Neuron (in vitro differentiated cells): ENCODE results near the gene PDZK1IP1.
A peak's percentile ranks its signal among the peaks of the same experiment; 100 is the strongest.

Experiments
- H2AFZ ChIP-seq: one replicate; pipeline ENCODE4 v1.6.1; 2013; ENCODE audit warnings: low read depth, mild to moderate bottlenecking, inconsistent platforms, low read length, moderate library complexity
- H3K27me3 ChIP-seq: one replicate; pipeline ENCODE4 v1.6.1; 2013; ENCODE audit warnings: low read length; ENCODE audit not compliant: insufficient read depth
- H3K36me3 ChIP-seq: one replicate; pipeline ENCODE4 v1.6.1; 2013; ENCODE audit warnings: low read length; ENCODE audit not compliant: insufficient read depth
- H3K4me1 ChIP-seq: one replicate; pipeline ENCODE4 v1.6.1; 2013; ENCODE audit warnings: low read length; ENCODE audit not compliant: insufficient read depth
- H3K4me3 ChIP-seq: 2 replicates; pipeline ENCODE4 v1.5.1; 2013; ENCODE audit warnings: mild to moderate bottlenecking, low read length, moderate library complexity
- H3K9me3 ChIP-seq: one replicate; pipeline ENCODE4 v1.6.1; 2013; ENCODE audit warnings: low read length

The PDZK1IP1 gene

DNA sequence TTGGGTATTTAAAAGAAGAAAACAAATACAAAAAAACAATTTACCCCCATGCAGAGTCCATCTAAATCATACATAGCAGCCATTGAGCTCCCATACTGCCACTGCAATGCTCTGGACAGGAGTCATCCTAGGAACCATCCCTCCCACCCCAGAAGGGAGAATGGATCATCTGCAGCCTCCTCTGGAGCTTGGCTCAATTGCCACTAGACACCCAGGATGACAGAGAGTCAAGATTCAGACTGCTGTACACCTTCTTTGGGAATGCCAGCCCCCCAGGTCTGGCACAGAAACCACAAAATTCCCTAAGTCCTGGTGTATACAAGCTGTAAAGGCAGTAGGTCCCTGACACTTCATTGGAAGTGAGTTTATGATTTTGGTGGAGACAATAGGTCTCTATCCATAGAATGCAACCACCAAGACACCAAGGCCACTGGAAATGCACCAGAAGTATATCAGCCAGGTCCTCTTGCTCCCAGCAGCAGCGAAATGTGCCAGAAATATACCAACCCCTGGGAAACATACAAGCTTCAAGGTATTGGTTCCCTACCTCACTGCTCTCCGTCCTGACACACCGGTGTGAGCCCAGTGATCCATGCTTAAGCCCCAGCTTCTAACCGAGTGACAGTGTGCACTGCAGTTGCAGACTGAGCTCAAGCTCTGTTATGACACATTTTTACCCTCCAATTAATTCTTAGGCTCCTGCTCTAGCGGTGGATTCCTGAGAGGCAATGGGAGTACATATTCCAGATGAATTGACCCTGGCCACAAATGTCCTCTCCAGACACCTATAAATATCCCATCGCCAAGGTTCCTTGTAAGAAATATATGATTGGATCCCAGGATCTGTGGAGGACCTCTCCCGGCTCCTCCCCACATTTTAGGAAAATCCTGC, 37.8 kb upstream of the PDZK1IP1 start:
- peaks cover 3% of the 10 kb centered on the region for H3K4me1 ChIP-seq
- H3K36me3 ChIP-seq: no peaks in the 10 kb centered on the region
- H3K4me3 ChIP-seq: no peak overlapping the region
- H3K27me3 ChIP-seq: peaks cover 93% of the 10 kb centered on the region
- no peak overlapping the region for H2AFZ ChIP-seq
- no peaks in the 10 kb centered on the region for H3K9me3 ChIP-seq

- no peak overlapping the region for H3K4me3 ChIP-seq
- H2AFZ ChIP-seq: no peak overlapping the region
- peaks cover 95% of the 10 kb centered on the region for H3K27me3 ChIP-seq
- no peaks in the 10 kb centered on the region for H3K36me3 ChIP-seq
- H3K9me3 ChIP-seq: no peaks in the 10 kb centered on the region
- H3K4me1 ChIP-seq: peaks cover 3% of the 10 kb centered on the region
These were observed 37.0 kb upstream of the PDZK1IP1 start for GRCh38 chr1:47226839-47227215.

- Histone ChIP-seq H3K27me3 (peaks cover 93% of the 10 kb centered on the region), H2AFZ (no peak overlapping the region), H3K4me3 (no peak overlapping the region), H3K9me3 (no peaks in the 10 kb centered on the region), H3K4me1 (peaks cover 3% of the 10 kb centered on the region), H3K36me3 (no peaks in the 10 kb centered on the region)
These were observed 36.4 kb upstream of the PDZK1IP1 start for GRCh38 chr1:47226121-47226838.

GRCh38 chr1:47225430-47226100, 35.7 kb upstream of the PDZK1IP1 start:
- no peaks in the 10 kb centered on the region for H3K9me3 ChIP-seq
- peaks cover 3% of the 10 kb centered on the region for H3K4me1 ChIP-seq
- peak overlapping the region; percentile 22 for H2AFZ ChIP-seq
- peak overlapping the region; percentile 4 for H3K4me3 ChIP-seq
- H3K36me3 ChIP-seq: no peaks in the 10 kb centered on the region
- peaks cover 89% of the 10 kb centered on the region for H3K27me3 ChIP-seq

- H3K36me3 ChIP-seq: no peaks in the 10 kb centered on the region
- H3K4me3 ChIP-seq: no peak overlapping the region
- H3K4me1 ChIP-seq: peaks cover 3% of the 10 kb centered on the region
- H3K27me3 ChIP-seq: peaks cover 82% of the 10 kb centered on the region
- no peaks in the 10 kb centered on the region for H3K9me3 ChIP-seq
- no peak overlapping the region for H2AFZ ChIP-seq
These were observed 35.0 kb upstream of the PDZK1IP1 start for GRCh38 chr1:47224676-47225399.

DNA sequence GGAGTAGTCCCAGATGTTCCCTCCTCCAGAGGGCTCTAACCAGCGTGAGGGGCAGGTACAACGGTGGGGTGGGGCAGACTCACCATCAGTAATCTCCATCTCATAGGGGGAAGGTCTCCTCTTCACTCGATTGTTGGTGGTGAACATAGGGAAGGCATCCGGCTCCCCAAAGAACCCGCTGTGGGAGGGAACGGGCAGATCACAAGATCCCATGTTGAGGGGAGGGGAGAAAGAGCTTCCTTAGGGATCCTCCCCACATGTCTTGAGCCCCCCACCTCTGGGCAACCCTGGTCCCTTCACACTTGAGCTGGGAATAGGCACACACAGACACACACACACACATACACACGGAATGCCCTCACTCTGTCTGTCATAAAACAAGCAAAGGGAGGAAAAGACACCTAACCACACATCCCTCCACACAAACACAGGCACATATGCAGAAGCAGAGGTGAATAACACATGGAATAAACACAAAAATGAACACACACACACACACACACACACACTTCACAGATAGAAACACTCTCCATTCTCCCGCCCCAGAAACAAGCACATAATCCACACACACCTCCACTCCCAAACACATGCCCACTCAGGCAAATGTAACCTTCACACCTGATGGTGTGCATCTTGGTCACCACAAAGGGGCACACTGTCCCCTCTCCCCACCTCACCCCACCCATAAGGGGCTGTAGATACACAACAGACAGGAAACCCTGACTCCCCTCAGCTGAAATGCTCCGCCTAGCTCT, 34.3 kb upstream of the PDZK1IP1 start:
- no peak overlapping the region for H3K4me3 ChIP-seq
- peaks cover 3% of the 10 kb centered on the region for H3K4me1 ChIP-seq
- no peak overlapping the region for H2AFZ ChIP-seq
- H3K27me3 ChIP-seq: peaks cover 79% of the 10 kb centered on the region
- no peaks in the 10 kb centered on the region for H3K9me3 ChIP-seq
- no peaks in the 10 kb centered on the region for H3K36me3 ChIP-seq

DNA sequence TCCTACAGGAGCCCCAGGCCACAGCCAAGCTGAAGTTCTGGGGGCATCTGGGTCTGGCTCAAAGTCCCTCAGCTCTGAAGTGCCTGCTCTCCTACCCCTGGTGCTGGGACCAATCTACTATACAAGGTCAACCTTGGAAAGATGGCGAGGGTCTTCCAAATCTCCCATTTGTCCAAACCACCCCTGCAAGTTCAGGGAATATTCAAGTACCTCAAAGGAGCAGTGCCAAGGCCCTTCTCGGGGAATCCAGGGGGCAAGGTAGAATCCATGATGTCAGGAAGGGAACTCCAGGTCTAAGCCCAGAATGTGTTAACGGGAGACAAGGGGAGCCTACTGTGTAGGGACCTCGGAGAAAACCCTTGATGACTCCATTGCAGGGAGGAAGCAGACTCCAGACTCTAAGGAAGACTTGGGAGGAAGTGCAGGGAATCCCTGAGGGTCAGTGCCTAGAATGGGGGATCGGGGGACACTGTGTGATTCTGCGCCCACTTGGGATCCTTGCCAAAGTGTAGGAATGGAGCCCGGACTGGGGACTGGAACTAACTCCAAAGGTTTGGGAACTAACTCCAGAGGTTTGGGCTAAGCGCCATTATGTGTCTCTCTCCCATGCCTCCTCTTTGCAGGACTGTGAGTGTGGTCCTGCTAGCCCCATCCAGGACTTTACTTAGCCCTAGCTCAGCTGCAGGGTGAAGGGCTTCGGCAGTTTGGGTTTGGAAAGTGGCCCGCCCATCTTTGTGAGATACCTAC, 33.5 kb upstream of the PDZK1IP1 start:
- Histone ChIP-seq H3K4me3 (no peak overlapping the region), H3K4me1 (peaks cover 3% of the 10 kb centered on the region), H3K36me3 (no peaks in the 10 kb centered on the region), H2AFZ (no peak overlapping the region), H3K27me3 (peaks cover 79% of the 10 kb centered on the region), H3K9me3 (no peaks in the 10 kb centered on the region)

- Histone ChIP-seq H3K9me3 (no peaks in the 10 kb centered on the region), H2AFZ (no peak overlapping the region), H3K4me1 (peaks cover 3% of the 10 kb centered on the region), H3K4me3 (no peak overlapping the region), H3K27me3 (peaks cover 78% of the 10 kb centered on the region), H3K36me3 (no peaks in the 10 kb centered on the region)
These were observed 32.6 kb upstream of the PDZK1IP1 start for GRCh38 chr1:47222476-47222875.

DNA sequence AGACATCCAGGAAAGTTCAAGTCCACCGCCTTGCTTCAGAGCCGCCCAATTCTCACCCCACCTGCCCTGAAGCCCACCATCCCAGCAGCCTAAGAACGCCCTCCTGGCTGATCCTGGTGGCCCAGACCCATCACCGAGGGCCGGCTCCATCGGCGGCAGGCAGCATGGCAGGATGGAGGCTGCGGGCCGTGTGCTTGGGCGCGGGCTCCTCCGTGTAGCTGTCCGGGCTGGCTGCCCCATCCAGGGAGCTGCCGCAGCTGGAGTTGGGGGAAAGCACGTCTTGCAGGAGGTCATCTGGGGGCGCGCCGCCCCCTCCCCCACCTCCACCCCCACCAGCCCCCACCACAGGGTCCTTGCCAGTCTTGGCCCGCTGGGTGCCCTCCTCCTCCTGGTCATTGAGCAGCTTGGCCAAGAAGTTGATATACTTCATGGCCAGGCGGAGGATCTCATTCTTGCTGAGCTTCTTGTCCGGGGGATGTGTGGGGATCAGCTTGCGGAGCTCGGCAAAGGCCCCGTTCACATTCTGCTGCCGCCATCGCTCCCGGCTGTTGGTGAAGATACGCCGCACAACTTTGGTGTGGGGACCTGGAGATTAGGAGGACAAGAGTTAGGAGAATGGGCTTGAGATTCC, 29.9 kb upstream of the PDZK1IP1 start:
- Histone ChIP-seq H3K4me3 (no peak overlapping the region), H3K4me1 (no peaks in the 10 kb centered on the region), H3K36me3 (no peaks in the 10 kb centered on the region), H3K9me3 (peaks cover 2% of the 10 kb centered on the region), H3K27me3 (peaks cover 55% of the 10 kb centered on the region), H2AFZ (no peak overlapping the region)

DNA sequence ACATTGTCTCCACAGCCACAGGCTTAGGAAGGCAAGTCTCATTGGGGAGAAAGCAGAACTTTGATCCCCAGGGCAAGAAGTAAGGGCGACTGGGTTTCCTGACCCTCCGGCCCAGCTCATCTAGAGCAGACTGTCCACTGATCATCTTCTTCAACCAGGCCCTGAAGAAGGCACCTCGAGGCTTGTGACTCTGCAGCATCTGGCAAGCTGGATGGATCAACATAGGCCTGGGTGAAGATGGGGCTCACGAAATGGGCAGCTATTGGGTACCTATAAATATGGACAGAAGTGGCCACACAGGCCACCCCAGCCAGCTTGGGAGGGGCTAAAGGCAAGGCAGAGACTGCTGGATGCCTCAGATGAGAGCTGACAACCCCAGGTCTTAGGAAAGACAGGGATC, 29.2 kb upstream of the PDZK1IP1 start:
- H2AFZ ChIP-seq: no peak overlapping the region
- peaks cover 2% of the 10 kb centered on the region for H3K9me3 ChIP-seq
- no peak overlapping the region for H3K4me3 ChIP-seq
- H3K4me1 ChIP-seq: no peaks in the 10 kb centered on the region
- no peaks in the 10 kb centered on the region for H3K36me3 ChIP-seq
- peaks cover 51% of the 10 kb centered on the region for H3K27me3 ChIP-seq

- H3K36me3 ChIP-seq: no peaks in the 10 kb centered on the region
- peaks cover 2% of the 10 kb centered on the region for H3K9me3 ChIP-seq
- no peak overlapping the region for H2AFZ ChIP-seq
- peaks cover 30% of the 10 kb centered on the region for H3K27me3 ChIP-seq
- no peak overlapping the region for H3K4me3 ChIP-seq
- no peaks in the 10 kb centered on the region for H3K4me1 ChIP-seq
These were observed 26.6 kb upstream of the PDZK1IP1 start for GRCh38 chr1:47216278-47217059.
